Neural progenitor cell (in vitro differentiated cells): Measurements from ENCODE around the gene PDLIM4. TPM values are rescaled to one million over a fixed set of nuclear protein-coding genes. Genes with fewer than 3 reads are reported as not detected.
A peak's percentile ranks its signal among the peaks of the same experiment; 100 is the strongest.

Experiments
- DNase-seq: peaks from one replicate; pipeline ENCODE4 v3.0.0-alpha.2; 2016; ENCODE audit warnings: low spot score
- H2AFZ ChIP-seq: fragments of 200-600 bp; sonication (generic); replicated peaks from 2 replicates; pipeline ENCODE4 v1.6.1; 2016; ENCODE audit warnings: antibody characterized with exemption
- H3F3A ChIP-seq: fragments of 200-600 bp; sonication (generic); 2 replicates; pipeline ENCODE4 v1.6.1; 2016; ENCODE audit warnings: antibody characterized with exemption, low read depth
- H3K27ac ChIP-seq: fragments of 200-600 bp; sonication (generic); 2 replicates; pipeline ENCODE4 v1.5.1; 2016; ENCODE audit warnings: mild to moderate bottlenecking
- H3K27me3 ChIP-seq: fragments of 200-600 bp; sonication (generic); 2 replicates; pipeline ENCODE4 v1.6.1; 2016; ENCODE audit warnings: mild to moderate bottlenecking, moderate library complexity
- H3K36me3 ChIP-seq: fragments of 200-600 bp; sonication (generic); 2 replicates; pipeline ENCODE4 v1.5.1; 2016
- H3K4me1 ChIP-seq: fragments of 200-600 bp; sonication (generic); 2 replicates; pipeline ENCODE4 v1.6.1; 2016; ENCODE audit warnings: mixed run types
- H3K4me2 ChIP-seq: fragments of 200-600 bp; sonication (generic); 2 replicates; pipeline ENCODE4 v1.6.1; 2016
- H3K4me3 ChIP-seq: fragments of 200-600 bp; sonication (generic); 2 replicates; pipeline ENCODE4 v1.5.1; 2016
- H3K79me2 ChIP-seq: fragments of 200-600 bp; sonication (generic); 2 replicates; pipeline ENCODE4 v1.6.1; 2016; ENCODE audit warnings: low read depth
- H3K9ac ChIP-seq: fragments of 200-600 bp; sonication (generic); 2 replicates; pipeline ENCODE4 v1.6.1; 2016
- H3K9me3 ChIP-seq: fragments of 200-600 bp; sonication (generic); 2 replicates; pipeline ENCODE4 v1.5.1; 2016; ENCODE audit warnings: low read depth
- H4K20me1 ChIP-seq: fragments of 200-600 bp; sonication (generic); 2 replicates; pipeline ENCODE4 v1.6.1; 2016; ENCODE audit warnings: low read depth
- H3K27ac Mint-ChIP-seq: 3 replicates; pipeline ENCODE4 v1.8.0; 2021; ENCODE audit warnings: mixed read lengths
- H3K27me3 Mint-ChIP-seq: 2 replicates; pipeline ENCODE4 v1.8.0; 2022; ENCODE audit warnings: low read depth, mild to moderate bottlenecking, inconsistent platforms, moderate library complexity, mixed read lengths; ENCODE audit not compliant: insufficient read depth
- H3K36me3 Mint-ChIP-seq: 3 replicates; pipeline ENCODE4 v1.8.0; 2021; ENCODE audit warnings: mixed read lengths
- H3K4me1 Mint-ChIP-seq: 3 replicates; pipeline ENCODE4 v1.8.0; 2021; ENCODE audit warnings: mixed read lengths
- H3K4me3 Mint-ChIP-seq: 3 replicates; pipeline ENCODE4 v1.8.0; 2021; ENCODE audit warnings: mild to moderate bottlenecking, moderate library complexity, mixed read lengths
- H3K9me3 Mint-ChIP-seq: 3 replicates; pipeline ENCODE4 v1.8.0; 2020; ENCODE audit warnings: mixed read lengths
- EZH2 ChIP-seq: fragments of 200-600 bp; sonication (generic); IDR thresholded peaks from 2 replicates; pipeline ENCODE4 v1.6.1; 2017; ENCODE audit warnings: antibody characterized with exemption, mild to moderate bottlenecking, moderate library complexity
- EZH2phosphoT487 ChIP-seq: fragments of 200-600 bp; sonication (generic); IDR thresholded peaks from 2 replicates; pipeline ENCODE4 v1.6.1; 2017; ENCODE audit warnings: antibody characterized with exemption
- total RNA-seq: library from RNA; depleted of rRNA; stranded (reverse); fragments of >200 nt; gene quantifications from 2 replicates; pipeline ENCODE4 v1.2.3, GENCODE V29; 2015; ENCODE audit warnings: low replicate concordance
- TF ChIP-seq, protein P1 (sequence below): fragments of 200-600 bp; sonication (generic); IDR thresholded peaks from 2 replicates; pipeline ENCODE4 v1.5.1; 2017; ENCODE audit warnings: antibody characterized with exemption, mild to moderate bottlenecking

The PDLIM4 gene
- total RNA-seq, 1 donor from 2014 or later: 8.3 TPM

DNA sequence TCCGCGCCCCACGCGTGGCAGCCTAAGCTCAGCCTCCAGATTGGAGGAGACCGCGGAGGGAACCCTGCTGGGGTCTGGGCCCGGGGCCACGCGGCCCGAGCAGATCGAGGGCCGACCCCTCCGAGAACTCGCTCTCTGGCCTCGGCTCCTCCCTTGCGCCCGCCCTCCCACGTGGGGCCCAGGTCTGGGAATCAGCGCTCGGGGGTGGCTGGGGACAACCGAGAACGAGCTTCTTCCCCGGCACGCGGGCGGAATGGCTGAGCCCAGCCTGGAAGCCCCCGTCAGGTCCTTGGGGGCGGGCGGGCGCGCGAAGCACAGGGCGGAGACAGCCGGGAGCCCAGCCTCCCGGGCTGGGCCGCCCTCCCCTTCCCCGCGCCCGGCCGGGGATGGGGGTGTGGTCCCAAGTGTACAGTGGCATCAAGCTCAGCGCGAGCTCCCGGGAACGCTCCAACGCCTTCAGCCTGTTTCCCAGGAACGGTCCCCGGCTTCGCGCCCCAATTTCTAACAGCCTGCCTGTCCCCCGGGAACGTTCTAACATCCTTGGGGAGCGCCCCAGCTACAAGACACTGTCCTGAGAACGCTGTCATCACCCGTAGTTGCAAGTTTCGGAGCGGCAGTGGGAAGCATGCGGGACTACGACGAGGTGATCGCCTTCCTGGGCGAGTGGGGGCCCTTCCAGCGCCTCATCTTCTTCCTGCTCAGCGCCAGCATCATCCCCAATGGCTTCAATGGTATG lies 36.7 kb downstream of the PDLIM4 start, which contains the start of gene SLC22A4:
Gene SLC22A4 (plus strand): TSS at position 403 of the 736 bp plus-strand sequence. CDS start 223 bp downstream, at position 626.
- peak within 1 kb of the TSS; percentile 92 for H3K4me2 ChIP-seq
- H2AFZ ChIP-seq: peak within 1 kb of the TSS; percentile 97
- no peaks in the 10 kb centered on the region for H3K79me2 ChIP-seq
- peak; percentile 42 for TF ChIP-seq EZH2phosphoT487
- TF ChIP-seq, protein P1, sequence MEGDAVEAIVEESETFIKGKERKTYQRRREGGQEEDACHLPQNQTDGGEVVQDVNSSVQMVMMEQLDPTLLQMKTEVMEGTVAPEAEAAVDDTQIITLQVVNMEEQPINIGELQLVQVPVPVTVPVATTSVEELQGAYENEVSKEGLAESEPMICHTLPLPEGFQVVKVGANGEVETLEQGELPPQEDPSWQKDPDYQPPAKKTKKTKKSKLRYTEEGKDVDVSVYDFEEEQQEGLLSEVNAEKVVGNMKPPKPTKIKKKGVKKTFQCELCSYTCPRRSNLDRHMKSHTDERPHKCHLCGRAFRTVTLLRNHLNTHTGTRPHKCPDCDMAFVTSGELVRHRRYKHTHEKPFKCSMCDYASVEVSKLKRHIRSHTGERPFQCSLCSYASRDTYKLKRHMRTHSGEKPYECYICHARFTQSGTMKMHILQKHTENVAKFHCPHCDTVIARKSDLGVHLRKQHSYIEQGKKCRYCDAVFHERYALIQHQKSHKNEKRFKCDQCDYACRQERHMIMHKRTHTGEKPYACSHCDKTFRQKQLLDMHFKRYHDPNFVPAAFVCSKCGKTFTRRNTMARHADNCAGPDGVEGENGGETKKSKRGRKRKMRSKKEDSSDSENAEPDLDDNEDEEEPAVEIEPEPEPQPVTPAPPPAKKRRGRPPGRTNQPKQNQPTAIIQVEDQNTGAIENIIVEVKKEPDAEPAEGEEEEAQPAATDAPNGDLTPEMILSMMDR: no peak
- H3K4me3 ChIP-seq: peak within 1 kb of the TSS; percentile 45
- DNase-seq: peak; percentile 93
- peaks cover 9% of the 10 kb centered on the region for H4K20me1 ChIP-seq
- no peaks in the 10 kb centered on the region for H3K9me3 Mint-ChIP-seq
- H3K9me3 ChIP-seq: no peaks in the 10 kb centered on the region
- H3K27me3 ChIP-seq: peaks cover 34% of the 10 kb centered on the region
- no peaks in the 10 kb centered on the region for H3K36me3 ChIP-seq
- peak within 1 kb of the TSS; percentile 89 for H3K4me3 Mint-ChIP-seq
- H3K4me1 ChIP-seq: peaks cover 15% of the 10 kb centered on the region
- H3K27ac Mint-ChIP-seq: peak within 1 kb of the TSS; percentile 97
- H3K27me3 Mint-ChIP-seq: peaks cover 10% of the 10 kb centered on the region
- H3K27ac ChIP-seq: peak within 1 kb of the TSS; percentile 43
- H3F3A ChIP-seq: peaks cover 17% of the 10 kb centered on the region
- peaks cover 10% of the 10 kb centered on the region for H3K4me1 Mint-ChIP-seq
- peak within 1 kb of the TSS; percentile 38 for H3K9ac ChIP-seq
- H3K36me3 Mint-ChIP-seq: no peaks in the 10 kb centered on the region

GRCh38 chr5:132294728-132295504 lies 37.4 kb downstream of the PDLIM4 start:
- peaks cover 15% of the 10 kb centered on the region for H3K4me1 ChIP-seq
- no peaks in the 10 kb centered on the region for H3K9me3 ChIP-seq
- H3K36me3 ChIP-seq: no peaks in the 10 kb centered on the region
- H3K27ac Mint-ChIP-seq: no peak overlapping the region
- H3F3A ChIP-seq: peaks cover 17% of the 10 kb centered on the region
- H3K27me3 Mint-ChIP-seq: peaks cover 10% of the 10 kb centered on the region
- peak overlapping the region; percentile 45 for H3K4me3 ChIP-seq
- peaks cover 9% of the 10 kb centered on the region for H4K20me1 ChIP-seq
- peak overlapping the region; percentile 97 for H2AFZ ChIP-seq
- no peak overlapping the region for H3K27ac ChIP-seq
- peak; percentile 64 for DNase-seq
- H3K4me3 Mint-ChIP-seq: peak overlapping the region; percentile 89
- no peak overlapping the region for H3K9ac ChIP-seq
- H3K79me2 ChIP-seq: no peaks in the 10 kb centered on the region
- H3K4me1 Mint-ChIP-seq: peaks cover 10% of the 10 kb centered on the region
- H3K27me3 ChIP-seq: peaks cover 34% of the 10 kb centered on the region
- H3K36me3 Mint-ChIP-seq: no peaks in the 10 kb centered on the region
- peak overlapping the region; percentile 92 for H3K4me2 ChIP-seq
- TF ChIP-seq, protein P1: no peak
- peak; percentile 79 for TF ChIP-seq EZH2
- peak; percentile 61 for TF ChIP-seq EZH2phosphoT487
- H3K9me3 Mint-ChIP-seq: no peaks in the 10 kb centered on the region

DNA sequence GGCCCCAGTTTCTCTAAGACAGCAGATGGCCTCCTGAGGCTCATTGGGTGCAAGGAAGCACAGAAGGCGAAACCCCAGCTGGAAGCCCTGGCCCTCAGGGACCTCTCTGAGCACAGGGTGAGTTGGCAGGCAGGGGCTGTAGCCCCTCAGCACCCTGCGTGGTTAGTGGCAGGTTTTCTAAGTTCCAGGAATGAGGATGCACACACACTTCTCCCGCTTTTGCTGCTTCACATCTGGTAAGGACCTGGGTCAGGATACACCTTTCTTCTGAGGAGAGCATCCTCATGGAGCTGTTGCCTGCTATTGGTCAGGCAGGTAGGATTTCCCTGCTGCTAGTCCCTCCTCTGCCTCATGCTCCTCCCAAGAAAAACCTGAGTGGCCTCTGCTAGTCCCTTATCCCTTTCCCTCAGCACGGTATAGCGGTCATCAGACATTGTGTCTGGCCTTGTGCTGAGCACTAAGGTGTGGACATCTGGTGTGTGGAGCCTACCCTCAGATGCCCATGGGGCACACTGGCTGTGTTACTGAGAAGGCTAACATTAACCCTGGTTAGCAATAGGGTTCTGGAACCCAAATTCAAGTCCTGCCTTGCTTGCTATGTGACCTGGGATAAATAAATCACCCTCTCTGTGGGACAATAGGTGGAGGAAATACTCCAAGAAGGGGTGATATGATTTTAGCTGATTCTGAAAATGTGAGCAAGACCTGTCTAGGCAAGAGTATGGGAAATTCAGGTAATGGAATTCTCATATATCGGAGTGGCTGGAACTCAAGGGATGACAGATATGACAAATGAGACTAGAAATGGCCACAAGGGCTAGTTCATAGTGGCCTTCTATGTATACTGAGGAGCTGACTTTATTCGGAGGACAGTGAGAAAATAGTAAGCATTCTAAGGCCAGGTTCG lies 38.3 kb downstream of the PDLIM4 start:
- Mint-ChIP-seq H3K4me1 (peaks cover 12% of the 10 kb centered on the region), H3K27ac (no peak overlapping the region), H3K27me3 (peaks cover 10% of the 10 kb centered on the region), H3K4me3 (peak overlapping the region; percentile 82), H3K36me3 (no peaks in the 10 kb centered on the region), H3K9me3 (no peaks in the 10 kb centered on the region)
- Histone ChIP-seq H3K9me3 (no peaks in the 10 kb centered on the region), H3K79me2 (no peaks in the 10 kb centered on the region), H3K4me1 (peaks cover 15% of the 10 kb centered on the region), H3F3A (peaks cover 17% of the 10 kb centered on the region), H3K4me3 (no peak overlapping the region), H3K27ac (no peak overlapping the region), H3K36me3 (no peaks in the 10 kb centered on the region), H3K9ac (no peak overlapping the region), H4K20me1 (peaks cover 9% of the 10 kb centered on the region), H3K4me2 (no peak overlapping the region), H3K27me3 (peaks cover 34% of the 10 kb centered on the region), H2AFZ (no peak overlapping the region)
- no peak for TF ChIP-seq EZH2
- no peak for TF ChIP-seq EZH2phosphoT487
- TF ChIP-seq, protein P1: no peak
- no peak for DNase-seq
